NCI-H2107 treated with DMSO at 0.1 percent for 48 hours (cell line): Measurements from ENCODE around the gene RUBCN.
"Not testable (repeated sequence)": the region's sequence is repeated elsewhere in the genome, so short reads cannot be mapped to it uniquely, and the experiment has no call there.

Experiments used
- DNase-seq: peaks from one replicate; lab custom pipeline; 2025; ENCODE audit not compliant: unreplicated experiment; lab: John Stamatoyannopoulos, UW

Gene RUBCN

GRCh38 chr3:197686899-197687298 is 49.8 kb downstream of the RUBCN start:
- DNase-seq = no peak

- DNase-seq = no peak
Measured at GRCh38 chr3:197685546-197685945, 51.2 kb downstream of the RUBCN start.

GRCh38 chr3:197683191-197683590 is 53.5 kb downstream of the RUBCN start:
- DNase-seq = no peak

- no peak for DNase-seq
Measured at GRCh38 chr3:197682713-197683112, 54.0 kb downstream of the RUBCN start.

- DNase-seq = no peak
Measured at GRCh38 chr3:197680955-197681521, 55.7 kb downstream of the RUBCN start.

GRCh38 chr3:197675951-197676350 is 60.8 kb downstream of the RUBCN start:
- no peak for DNase-seq

- DNase-seq = no peak
Measured at GRCh38 chr3:197675563-197675860, 61.2 kb downstream of the RUBCN start.

GRCh38 chr3:197674741-197675562 is 61.8 kb downstream of the RUBCN start:
- DNase-seq = no peak

GRCh38 chr3:197673170-197673569 is 63.5 kb downstream of the RUBCN start:
- DNase-seq = no peak

GRCh38 chr3:197670361-197670760 is 66.3 kb downstream of the RUBCN start:
- DNase-seq = no peak

- DNase-seq = no peak
Measured at GRCh38 chr3:197667968-197668367, 68.7 kb downstream of the RUBCN start.

- DNase-seq = not testable (repeated sequence)
Measured at GRCh38 chr3:197667293-197667692, 69.4 kb downstream of the RUBCN start.

- DNase-seq = not testable (repeated sequence)
Measured at GRCh38 chr3:197666221-197666842, 70.4 kb downstream of the RUBCN start.

- DNase-seq = not testable (repeated sequence)
Measured at GRCh38 chr3:197665549-197665948, 71.2 kb downstream of the RUBCN start.

GRCh38 chr3:197665142-197665491 is 71.6 kb downstream of the RUBCN start:
- DNase-seq = not testable (repeated sequence)

GRCh38 chr3:197664414-197665141 is 72.1 kb downstream of the RUBCN start:
- not testable (repeated sequence) for DNase-seq

GRCh38 chr3:197663367-197664140 is 73.2 kb downstream of the RUBCN start:
- DNase-seq = not testable (repeated sequence)

GRCh38 chr3:197662352-197662751 is 74.4 kb downstream of the RUBCN start:
- not testable (repeated sequence) for DNase-seq

- not testable (repeated sequence) for DNase-seq
Measured at GRCh38 chr3:197661874-197662273, 74.8 kb downstream of the RUBCN start.

- not testable (repeated sequence) for DNase-seq
Measured at GRCh38 chr3:197661234-197661834, 75.4 kb downstream of the RUBCN start.
